HepG2 (cell line): ENCODE measurements around the gene LMAN2. TPM values are rescaled to one million over a fixed set of nuclear protein-coding genes. Genes with fewer than 3 reads are reported as not detected.

Experiments used
- ATAC-seq: fragments of 200-7000 bp; cut with Tn5 transposase; 3 replicates; pipeline ENCODE4 v1.9.1; 2020; ENCODE audit warnings: mild to moderate bottlenecking, moderate library complexity
- BruUV-seq: library from RNA; stranded (reverse); fragments of 400-500 nt; replicated peaks from 2 replicates; lab custom pipeline; 2021; lab: Mats Ljungman, UMichigan
- CTCF ChIA-PET: fragments of 300-600 bp; formaldehyde crosslinking; extraction: SDS; loops from one replicate; lab custom pipeline; 2021; ENCODE audit warnings: low total read pairs, inconsistent platforms, low intra/inter-chr PET ratio; lab: Yijun Ruan, JAX
- POLR2A ChIA-PET: fragments of 350-600 bp; sonication (Branson Sonifier 250); formaldehyde crosslinking; loops from one replicate; lab custom pipeline; 2020; ENCODE audit warnings: antibody characterized with exemption, inconsistent platforms; lab: Yijun Ruan, JAX
- DNase-seq: peaks from one replicate; pipeline ENCODE4 v3.0.0-alpha.2; 2015; ENCODE audit warnings: low spot score
- FAIRE-seq: peaks from 3 replicates; lab custom pipeline; 2011; peaks lifted over from hg19 to GRCh38; lab: Jason Lieb, UNC
- H2AFZ ChIP-seq: one replicate; pipeline ENCODE4 v1.6.1; 2011; ENCODE audit warnings: low read length, inconsistent platforms
- H3K27ac ChIP-seq: fragments of 300-600 bp; 3 replicates; pipeline ENCODE4 v1.8.0; 2011; ENCODE audit warnings: mixed run types, mild to moderate bottlenecking, mixed read lengths, low read length, inconsistent platforms; ENCODE audit not compliant: insufficient read depth; ENCODE audit errors: extremely low read length
- H3K27me3 ChIP-seq, 2 experiments: fragments of 200-600 bp in 1 of 2; 2 replicates in 1 of 2; 3 replicates in 1 of 2; pipeline versions ENCODE4 v1.6.0 to v1.8.0; 2011; ENCODE audit warnings: low read length in 2 of 2, mild to moderate bottlenecking in 2 of 2, moderate library complexity in 2 of 2, inconsistent platforms in 1 of 2; ENCODE audit not compliant: insufficient read depth in 2 of 2, control insufficient read depth in 1 of 2
- H3K36me3 ChIP-seq, 2 experiments: fragments of 200-600 bp in 1 of 2; replicated peaks in 1 of 2; 2 replicates in 1 of 2; 3 replicates in 1 of 2; pipeline versions ENCODE4 v1.5.1 to v1.8.0; 2011; ENCODE audit warnings: low read length in 2 of 2, inconsistent platforms in 1 of 2; ENCODE audit not compliant: insufficient read depth in 2 of 2, control insufficient read depth in 1 of 2
- H3K4me1 ChIP-seq: 2 replicates; pipeline ENCODE4 v1.5.1; 2012; ENCODE audit warnings: low read length, inconsistent platforms; ENCODE audit not compliant: insufficient read depth
- H3K4me2 ChIP-seq: 2 replicates; pipeline ENCODE4 v1.6.0; 2011; ENCODE audit warnings: low read depth, low read length, inconsistent platforms
- H3K4me3 ChIP-seq, 3 experiments: fragments of 200-600 bp in 1 of 3; sonication (generic), shearing (Covaris generic) in 1 of 3; replicated peaks in 1 of 3; 2 replicates each; pipeline ENCODE4 v1.5.1; 2011 to 2016; ENCODE audit warnings: low read length in 3 of 3, inconsistent platforms in 2 of 3, low read depth in 2 of 3, mild to moderate bottlenecking in 2 of 3, control low read depth in 1 of 3, mixed read lengths in 1 of 3; ENCODE audit not compliant: insufficient read depth in 1 of 3
- H3K79me2 ChIP-seq: one replicate; pipeline ENCODE4 v1.6.1; 2011; ENCODE audit warnings: low read length, inconsistent platforms; ENCODE audit not compliant: insufficient read depth
- H3K9ac ChIP-seq: 2 replicates; pipeline ENCODE4 v1.6.0; 2011; ENCODE audit warnings: mild to moderate bottlenecking, low read depth, low read length, inconsistent platforms; ENCODE audit not compliant: insufficient read depth
- H3K9me3 ChIP-seq: 2 replicates; pipeline ENCODE4 v1.5.1; 2012; ENCODE audit warnings: mild to moderate bottlenecking, low read length
- H4K20me1 ChIP-seq: 2 replicates; pipeline ENCODE4 v1.6.0; 2011; ENCODE audit warnings: inconsistent platforms, mild to moderate bottlenecking, low read length, moderate library complexity; ENCODE audit not compliant: insufficient read depth
- NCOA2 ChIP-seq: sonication (generic); formaldehyde crosslinking; IDR thresholded peaks from 2 replicates; pipeline ENCODE4 v1.8.0; 2022; ENCODE audit warnings: inconsistent platforms
- SMC3 ChIP-seq: IDR thresholded peaks from 2 replicates; pipeline ENCODE4 v1.6.1; 2011; ENCODE audit warnings: low read length, improper control_type of control experiment
- STAG1 ChIP-seq: sonication (generic); formaldehyde crosslinking; IDR thresholded peaks from 2 replicates; pipeline ENCODE4 v1.4.0; 2020; ENCODE audit warnings: missing genetic modification reagents
- TAF15 ChIP-seq: fragments of 200-400 bp; formaldehyde crosslinking; IDR thresholded peaks from one replicate; pipeline ENCODE4 v1.6.1; 2018; ENCODE audit warnings: mild to moderate bottlenecking, low read depth, low read length; ENCODE audit not compliant: poor library complexity, severe bottlenecking
- ZNF30 ChIP-seq: sonication (generic); formaldehyde crosslinking; IDR thresholded peaks from 2 replicates; pipeline ENCODE4 v1.5.0; 2020; ENCODE audit warnings: mild to moderate bottlenecking, missing genetic modification reagents
- WGBS: methylation state at CpG from one replicate; pipeline ENCODE4 v1.1.6; 2017; ENCODE audit warnings: low lambda C conversion rate; 5-methylcytosine and 5-hydroxymethylcytosine counted together
- in situ Hi-C: cut with HindIII; loops from 2 replicates; pipeline ENCODE4 v1.10.0; 2017; ENCODE audit warnings: low pct_unique_long_range_greater_than_20kb; ENCODE audit not compliant: extremely low pct_ligation_motif_present
- intact Hi-C: fragments of 100-400 bp; cut with micrococcal nuclease; formaldehyde crosslinking; loops from one replicate; pipeline ENCODE4 v1.10.0; 2022; ENCODE audit not compliant: unreplicated experiment
- polyA plus RNA-seq, 8 experiments: library from polyadenylated mRNA; depleted of rRNA in 3 of 8; stranded (reverse) in 7 of 8; unstranded in 1 of 8; fragments of >200 nt; fragmentation: Illumina TruSeq in 4 of 8; extraction: Trizol in 4 of 8; gene quantifications; 2 replicates each; pipeline versions ENCODE4 v1.2.1 to v1.2.3, GENCODE V29; 2011 to 2016; ENCODE audit warnings: low read depth in 4 of 8, missing spikeins in 1 of 8, mixed read lengths in 1 of 8; ENCODE audit not compliant: insufficient read depth in 1 of 8
- total RNA-seq, 5 experiments: library from RNA; depleted of rRNA; stranded (reverse); fragments of >200 nt; fragmentation: Illumina TruSeq; extraction: Trizol; gene quantifications; 2 replicates each; pipeline ENCODE4 v1.2.3, GENCODE V29; 2016; ENCODE audit warnings: low read depth in 1 of 5
- TF ChIP-seq, protein P1 (sequence below): sonication (generic); formaldehyde crosslinking; IDR thresholded peaks from 2 replicates; pipeline ENCODE4 v1.4.0; 2020; ENCODE audit warnings: missing genetic modification reagents

The LMAN2 gene
- total and polyA plus RNA-seq, 2 of the 13 experiments (the other 11 are each of a cell fraction or from before 2014, with no cell fraction given), result 191 to 197 TPM

DNA sequence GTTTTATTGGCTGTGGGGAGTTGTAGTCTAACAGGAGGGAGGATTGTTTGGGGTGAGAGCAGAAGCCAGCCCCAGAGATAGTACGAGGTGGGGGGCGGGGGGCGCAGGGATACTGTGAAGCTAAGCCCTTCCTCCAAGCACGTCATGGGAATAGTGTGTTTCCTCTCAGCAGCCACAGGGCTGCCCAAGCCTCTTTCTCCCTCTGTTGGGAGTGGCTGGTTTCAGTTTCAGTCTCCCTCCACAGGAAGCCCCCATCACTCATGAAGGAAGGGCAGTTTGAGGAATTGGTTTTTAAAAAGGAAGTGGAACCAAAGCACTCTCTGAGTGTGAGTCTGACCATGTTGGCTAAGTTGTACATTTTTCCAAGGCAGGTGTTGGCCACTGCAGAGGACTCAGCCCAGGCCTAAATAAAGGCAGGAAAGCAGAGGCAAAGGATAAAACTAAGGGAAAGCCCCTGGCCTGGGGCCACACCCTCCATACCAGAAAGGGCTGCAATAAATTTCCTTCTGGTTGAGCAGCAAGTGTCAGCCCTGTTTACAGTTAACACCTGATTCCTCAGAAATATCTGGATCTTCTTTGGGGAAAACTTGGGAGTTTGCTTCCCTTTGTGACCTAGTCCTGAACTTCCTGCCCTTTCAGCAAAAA lies 51.1 kb downstream of the LMAN2 start:
- Histone ChIP-seq H3K4me3 (no peak overlapping the region), H3K4me2 (no peak overlapping the region), H3K9me3 (no peaks in the 10 kb centered on the region), H3K27ac (no peak overlapping the region), H3K4me1 (peaks cover 30% of the 10 kb centered on the region), H3K27me3 (no peaks in the 10 kb centered on the region; a peak in 1 of 5 replicates), H3K79me2 (peaks cover 27% of the 10 kb centered on the region), H3K9ac (no peak overlapping the region)
- 87% methylated on average over 4 of the region's 4 CpGs for WGBS
- CTCF ChIA-PET, result no interaction called here
- TF ChIP-seq, protein P1, sequence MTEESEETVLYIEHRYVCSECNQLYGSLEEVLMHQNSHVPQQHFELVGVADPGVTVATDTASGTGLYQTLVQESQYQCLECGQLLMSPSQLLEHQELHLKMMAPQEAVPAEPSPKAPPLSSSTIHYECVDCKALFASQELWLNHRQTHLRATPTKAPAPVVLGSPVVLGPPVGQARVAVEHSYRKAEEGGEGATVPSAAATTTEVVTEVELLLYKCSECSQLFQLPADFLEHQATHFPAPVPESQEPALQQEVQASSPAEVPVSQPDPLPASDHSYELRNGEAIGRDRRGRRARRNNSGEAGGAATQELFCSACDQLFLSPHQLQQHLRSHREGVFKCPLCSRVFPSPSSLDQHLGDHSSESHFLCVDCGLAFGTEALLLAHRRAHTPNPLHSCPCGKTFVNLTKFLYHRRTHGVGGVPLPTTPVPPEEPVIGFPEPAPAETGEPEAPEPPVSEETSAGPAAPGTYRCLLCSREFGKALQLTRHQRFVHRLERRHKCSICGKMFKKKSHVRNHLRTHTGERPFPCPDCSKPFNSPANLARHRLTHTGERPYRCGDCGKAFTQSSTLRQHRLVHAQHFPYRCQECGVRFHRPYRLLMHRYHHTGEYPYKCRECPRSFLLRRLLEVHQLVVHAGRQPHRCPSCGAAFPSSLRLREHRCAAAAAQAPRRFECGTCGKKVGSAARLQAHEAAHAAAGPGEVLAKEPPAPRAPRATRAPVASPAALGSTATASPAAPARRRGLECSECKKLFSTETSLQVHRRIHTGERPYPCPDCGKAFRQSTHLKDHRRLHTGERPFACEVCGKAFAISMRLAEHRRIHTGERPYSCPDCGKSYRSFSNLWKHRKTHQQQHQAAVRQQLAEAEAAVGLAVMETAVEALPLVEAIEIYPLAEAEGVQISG (CRISPR knock-in tag), result no peak
- TF ChIP-seq TAF15, result no peak
- no peak for TF ChIP-seq ZNF30 (CRISPR knock-in tag)
- peak; percentile 26; the same call in 1 of the 2 replicates for TF ChIP-seq STAG1
- no peak for TF ChIP-seq NCOA2
- TF ChIP-seq SMC3, result 0 out of 2 replicates have a peak, but pooled peaks have one; percentile 10
- TF ChIP-seq, all 625 proteins: peak for 2
- in situ Hi-C loops, result loop anchor here (5.0 kb wide), 1 partner anchor 188 kb away; no protein-coding TSS in a partner anchor
- Histone ChIP-seq H4K20me1 (peaks cover 13% of the 10 kb centered on the region), H2AFZ (no peak overlapping the region), H3K36me3 (peaks cover 0 to 14% of the 10 kb centered on the region in 2 experiments; a peak in 3 of 5 replicates)
- no TSS peak for BruUV-seq
- ATAC-seq (no peak), FAIRE-seq (no peak), DNase-seq (no peak)
- intact Hi-C loops, result no loop called here
- POLR2A ChIA-PET, result no interaction called here
